Muscle of arm (tissue), 12 donors: ENCODE measurements around the gene DPH1. TPM values are rescaled to one million over a fixed set of nuclear protein-coding genes. Genes with fewer than 3 reads are reported as not detected.

ENCODE experiments used
- DNase-seq: peaks from one replicate; pipeline ENCODE4 v3.0.0-alpha.2; 2013
- polyA plus RNA-seq, 12 donors: library from polyadenylated mRNA; unstranded; fragments of 120-200 nt; gene quantifications; one replicate each; pipeline ENCODE4 v1.2.1, GENCODE V29; 2013; ENCODE audit not compliant: insufficient read length in 12 of 12

The DPH1 gene
- polyA plus RNA-seq, 12 donors = 21.5 to 69.4 (median 30.4) TPM; not detected in 1

DNA sequence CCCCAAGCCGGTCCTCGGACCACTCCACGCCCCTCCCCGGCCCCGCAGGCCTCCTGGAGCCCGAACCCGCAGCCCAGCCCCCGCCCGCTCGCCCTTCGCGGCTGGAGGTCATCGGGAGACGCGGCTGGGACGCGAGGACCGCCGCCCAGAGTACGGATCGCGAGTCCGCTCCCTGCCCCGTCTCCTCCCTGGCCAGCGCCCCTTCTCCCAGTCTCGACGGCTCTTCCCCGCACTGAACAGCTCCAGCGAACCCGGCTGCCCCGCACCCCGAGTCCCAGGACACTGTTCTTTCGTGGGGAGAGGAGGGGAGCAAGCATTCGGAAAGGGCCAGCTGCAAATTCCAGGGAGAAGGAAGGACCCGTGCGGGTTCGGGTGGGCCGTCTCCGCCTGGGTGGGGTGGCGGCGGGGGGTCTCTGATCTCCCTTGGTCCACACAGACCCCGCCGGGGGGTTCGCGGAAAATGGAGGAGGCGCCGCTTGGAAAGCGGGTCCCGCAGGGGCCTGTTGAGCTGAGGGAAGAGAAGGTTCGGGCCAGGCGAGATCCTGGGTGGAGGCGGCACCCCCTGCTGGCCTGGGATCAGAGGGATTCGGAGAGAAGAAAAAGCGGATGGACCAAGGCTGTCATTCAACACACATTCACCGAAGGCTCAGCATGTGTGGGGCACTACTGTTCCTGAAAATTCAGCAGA, 4.2 kb upstream of the DPH1 start:
- no peak for DNase-seq

DNA sequence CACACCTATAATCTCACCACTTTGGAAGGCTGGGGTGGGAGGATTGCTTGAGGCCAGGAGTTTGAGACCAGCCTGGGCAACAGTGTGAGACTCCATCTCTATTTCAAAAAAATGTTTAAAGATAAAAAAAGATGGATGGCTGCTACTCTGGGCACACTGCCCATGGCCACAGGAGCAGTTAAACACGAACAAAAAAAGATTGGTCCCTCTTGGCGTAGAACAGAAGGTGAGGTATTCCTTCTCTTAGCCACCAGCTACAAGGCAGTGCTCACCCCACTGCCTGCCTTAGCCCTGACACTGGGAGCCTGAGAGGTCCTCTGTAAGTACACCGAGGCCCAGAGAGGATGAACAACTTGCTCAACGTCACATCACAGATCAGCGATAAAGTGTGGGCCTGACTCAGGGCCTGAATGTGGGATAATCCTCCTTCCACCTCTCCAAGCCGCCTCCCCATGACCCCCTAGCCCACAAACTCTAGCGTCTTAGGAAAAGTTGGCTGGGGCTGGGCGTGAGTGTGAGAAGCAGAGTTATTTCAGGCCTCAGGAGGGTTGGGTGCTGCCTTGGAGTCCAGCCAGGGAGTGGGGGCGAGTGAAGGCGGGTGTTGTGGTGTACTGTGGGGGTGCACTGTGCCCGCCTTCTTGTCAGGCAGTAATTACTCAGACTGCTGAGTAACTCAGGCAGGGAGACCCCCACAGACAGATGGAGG, 2.3 kb upstream of the DPH1 start:
- no peak for DNase-seq

DNA sequence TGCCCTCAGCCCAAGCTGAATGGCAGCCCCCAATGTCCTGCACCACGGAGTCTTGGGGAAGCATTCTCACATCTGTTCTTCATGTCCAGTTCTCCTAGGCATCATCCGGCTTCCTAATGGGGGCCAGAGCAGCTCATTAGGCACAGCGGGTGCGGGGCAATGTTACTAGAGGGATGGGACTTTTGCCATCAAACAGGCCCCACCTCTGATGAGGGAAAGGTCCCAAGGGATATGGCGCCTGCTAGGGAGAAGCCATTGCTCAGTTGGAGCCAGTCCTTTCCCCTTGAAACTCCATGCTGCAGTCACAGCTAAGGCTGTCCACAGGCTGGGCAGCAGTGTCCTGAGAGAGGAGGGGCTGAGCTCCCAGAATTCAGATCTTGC, 1.7 kb upstream of the DPH1 start:
- no peak for DNase-seq

DNA sequence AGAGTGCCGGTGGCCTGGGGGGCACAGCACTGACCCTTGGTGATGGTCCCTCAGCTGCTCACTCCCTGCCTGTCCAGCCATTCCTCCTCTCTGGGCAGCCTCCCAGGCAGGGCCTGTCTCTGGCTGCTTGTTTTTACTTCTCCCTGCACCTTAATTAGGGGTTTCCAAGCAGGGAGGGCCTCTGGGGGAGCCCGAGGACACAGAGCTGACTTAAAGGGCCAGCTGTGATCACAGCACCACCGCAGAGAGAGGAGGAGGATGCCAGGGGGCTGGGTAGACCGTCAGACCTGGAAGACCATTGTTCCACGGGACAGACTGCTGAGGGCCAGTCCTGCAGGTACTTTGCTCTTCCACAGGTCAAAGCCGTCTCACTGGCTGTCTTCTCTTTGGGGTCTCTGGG, 1.2 kb upstream of the DPH1 start:
- no peak for DNase-seq

DNA sequence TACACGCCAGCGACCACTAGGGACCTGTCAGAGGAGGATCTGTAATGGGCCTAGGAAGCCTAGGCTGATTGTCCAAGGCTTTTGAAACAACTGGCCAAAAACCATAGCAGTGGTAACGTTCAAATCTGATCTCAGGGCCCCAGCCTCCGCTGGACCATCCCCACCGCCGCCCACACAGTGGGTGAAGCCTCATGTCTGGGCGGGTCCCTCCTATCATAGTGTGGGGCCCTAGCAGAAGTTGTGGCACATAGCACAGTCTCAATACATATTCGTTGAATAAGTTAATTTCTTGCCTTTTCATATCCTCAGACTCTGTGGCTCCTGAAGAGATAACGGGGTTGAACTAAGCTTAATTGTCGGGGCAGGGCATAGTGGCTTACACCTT, 818 bp downstream of the DPH1 start:
- no peak for DNase-seq

DNA sequence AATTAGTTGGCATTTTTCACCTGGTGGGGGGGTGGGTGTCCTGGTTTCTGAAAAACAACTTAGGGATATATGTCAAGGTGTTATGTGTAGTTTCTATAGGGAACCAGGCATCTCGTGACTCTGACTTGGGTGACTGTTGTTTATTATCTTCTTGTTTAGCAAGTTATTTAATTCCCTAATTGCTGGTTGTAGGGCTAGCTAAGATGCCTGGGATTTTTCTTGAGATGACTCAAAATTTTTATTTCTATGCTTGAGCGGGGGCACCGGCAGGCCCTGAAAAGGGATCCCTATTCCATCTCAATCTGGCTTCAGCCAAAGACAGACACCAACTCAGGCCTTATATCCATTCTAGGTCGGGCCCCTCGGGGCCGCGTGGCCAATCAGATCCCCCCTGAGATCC, 3.2 kb downstream of the DPH1 start:
- DNase-seq = no peak

DNA sequence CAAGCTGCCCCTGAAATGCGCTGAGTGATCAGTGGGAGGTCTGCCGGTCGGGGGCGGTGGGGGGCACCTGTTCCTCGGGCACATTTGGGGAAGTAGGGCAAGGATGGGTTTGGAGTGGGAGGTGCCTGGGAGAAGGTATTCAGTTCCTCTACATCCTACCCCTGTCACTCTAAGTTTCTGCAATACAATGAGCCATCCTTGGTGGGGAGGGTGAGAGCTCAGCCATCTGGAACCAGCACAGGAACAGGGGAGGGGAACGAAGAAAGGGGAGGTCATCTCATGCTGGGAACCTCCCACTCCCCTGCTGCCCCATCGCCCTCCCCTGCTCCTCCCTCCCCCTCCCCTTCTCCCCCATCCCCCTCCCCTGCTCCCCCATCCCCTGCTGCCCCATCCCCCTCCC, 4.2 kb downstream of the DPH1 start:
- DNase-seq = no peak

DNA sequence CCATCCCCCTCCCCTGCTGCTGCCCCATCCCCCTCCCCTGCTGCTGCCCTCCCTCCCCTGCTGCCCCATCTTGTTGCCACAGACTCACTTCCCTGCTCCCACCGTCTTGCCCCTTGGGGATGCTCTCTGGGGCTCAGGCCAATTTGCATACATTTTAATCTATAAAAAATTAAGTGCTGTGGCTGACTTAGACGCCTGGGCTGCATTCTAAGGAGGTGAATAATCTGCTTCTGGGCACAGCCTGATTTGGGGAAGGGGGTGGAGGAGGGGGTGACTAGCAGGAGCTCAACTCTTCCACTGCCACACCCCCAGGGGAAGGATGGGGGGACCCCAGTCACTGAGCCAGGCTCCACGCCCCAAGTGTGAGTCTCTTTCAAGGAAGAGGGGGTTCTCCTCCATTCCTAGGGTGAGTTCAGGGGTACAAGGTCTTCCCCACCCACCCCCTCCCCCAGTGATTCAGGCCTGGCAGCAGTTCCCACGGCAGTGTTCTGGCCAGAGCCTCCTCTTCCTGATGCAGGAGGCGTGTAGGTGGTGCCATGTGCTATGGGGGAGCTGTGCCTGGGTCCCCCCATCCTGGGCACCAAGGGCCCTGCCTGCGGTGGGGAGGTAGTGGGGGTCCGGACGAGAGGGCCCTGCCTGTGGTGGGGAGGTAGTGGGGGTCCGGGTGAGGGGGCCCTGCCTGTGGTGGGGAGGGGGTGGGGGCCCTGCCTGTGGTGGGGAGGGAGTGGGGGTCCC, 5.0 kb downstream of the DPH1 start:
- DNase-seq = no peak

DNA sequence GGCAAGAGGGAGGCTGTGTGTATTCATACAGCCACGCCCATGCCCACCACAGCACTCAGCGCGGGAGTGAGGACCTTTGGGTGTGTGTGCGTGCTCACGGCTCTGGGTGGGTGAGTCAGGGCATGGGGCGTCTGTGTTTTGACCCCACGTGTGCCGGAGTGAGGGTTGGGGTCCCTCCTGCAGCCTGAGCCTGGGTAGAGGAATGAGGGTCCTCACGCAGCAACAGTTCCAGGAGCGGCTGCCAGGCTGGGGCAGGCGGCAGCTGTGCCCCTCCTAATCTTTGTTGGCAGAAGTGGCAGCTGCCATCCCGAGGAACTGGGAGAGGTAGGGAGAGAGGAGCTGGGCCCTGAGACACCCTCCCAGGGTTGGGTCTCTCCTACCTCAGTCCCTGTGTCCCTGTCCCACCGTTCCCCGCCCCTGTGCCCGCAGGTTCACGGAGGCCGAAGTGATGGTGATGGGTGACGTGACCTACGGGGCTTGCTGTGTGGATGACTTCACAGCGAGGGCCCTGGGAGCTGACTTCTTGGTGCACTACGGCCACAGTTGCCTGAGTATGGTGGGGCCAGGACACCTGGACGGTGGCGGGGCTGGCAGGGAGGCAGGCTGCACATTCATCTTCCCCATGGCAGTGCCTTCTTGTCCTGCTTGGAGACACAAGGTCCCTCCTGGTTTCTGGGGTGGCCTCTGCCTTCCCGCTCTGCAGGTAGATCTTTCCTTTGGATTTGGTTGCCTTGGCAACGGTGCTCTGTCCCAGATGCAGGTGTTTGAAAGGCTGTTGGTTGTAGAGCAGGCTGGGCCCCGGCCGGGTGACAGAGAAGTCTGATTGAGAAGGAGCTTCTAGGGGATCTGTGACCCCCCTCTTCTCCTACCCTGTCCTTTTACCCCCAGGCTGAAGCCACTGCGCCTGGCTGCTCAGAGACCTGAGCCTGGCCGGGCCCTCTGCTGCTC, 5.9 kb downstream of the DPH1 start:
- no peak for DNase-seq

DNA sequence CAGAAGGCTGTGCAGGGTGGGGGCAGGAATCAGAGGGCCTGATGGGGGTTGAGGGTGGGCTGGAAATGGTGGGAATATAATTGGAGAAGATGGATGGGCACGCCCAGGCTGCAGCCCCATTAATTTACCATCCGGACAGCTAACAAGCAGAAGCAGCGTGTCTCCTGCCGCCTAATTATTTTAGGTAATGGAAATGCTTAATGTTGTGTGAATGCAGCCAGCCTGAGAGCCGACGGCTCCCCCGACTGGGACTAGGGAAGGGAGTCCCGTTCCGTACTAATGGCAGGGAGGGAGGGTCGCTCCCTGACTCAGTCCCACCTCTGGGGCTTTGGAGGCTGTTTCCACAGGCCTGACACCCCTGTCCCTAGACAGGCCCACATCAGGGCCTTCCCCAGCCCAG, 7.2 kb downstream of the DPH1 start:
- DNase-seq = no peak

DNA sequence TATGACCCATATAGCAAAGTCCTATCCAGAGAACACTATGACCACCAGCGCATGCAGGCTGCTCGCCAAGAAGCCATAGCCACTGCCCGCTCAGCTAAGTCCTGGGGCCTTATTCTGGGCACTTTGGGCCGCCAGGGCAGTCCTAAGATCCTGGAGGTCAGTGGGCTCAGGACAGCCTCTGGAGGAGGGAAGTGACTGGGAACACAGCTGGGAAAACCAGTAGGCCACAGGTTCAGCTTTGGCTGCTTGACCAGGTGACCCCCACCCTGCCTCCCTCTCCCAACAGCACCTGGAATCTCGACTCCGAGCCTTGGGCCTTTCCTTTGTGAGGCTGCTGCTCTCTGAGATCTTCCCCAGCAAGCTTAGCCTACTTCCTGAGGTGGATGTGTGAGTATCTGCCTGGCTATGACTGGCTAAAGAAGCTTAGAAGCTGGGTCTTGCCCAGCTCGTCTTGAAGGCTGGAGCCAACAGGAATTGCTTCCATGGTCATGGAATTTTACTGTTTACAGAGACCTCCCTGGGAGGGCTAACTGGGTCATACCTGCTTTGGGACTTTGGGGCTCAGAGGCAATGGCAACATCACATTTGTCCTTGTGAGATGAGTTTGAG, 10.4 kb downstream of the DPH1 start:
- DNase-seq = no peak

DNA sequence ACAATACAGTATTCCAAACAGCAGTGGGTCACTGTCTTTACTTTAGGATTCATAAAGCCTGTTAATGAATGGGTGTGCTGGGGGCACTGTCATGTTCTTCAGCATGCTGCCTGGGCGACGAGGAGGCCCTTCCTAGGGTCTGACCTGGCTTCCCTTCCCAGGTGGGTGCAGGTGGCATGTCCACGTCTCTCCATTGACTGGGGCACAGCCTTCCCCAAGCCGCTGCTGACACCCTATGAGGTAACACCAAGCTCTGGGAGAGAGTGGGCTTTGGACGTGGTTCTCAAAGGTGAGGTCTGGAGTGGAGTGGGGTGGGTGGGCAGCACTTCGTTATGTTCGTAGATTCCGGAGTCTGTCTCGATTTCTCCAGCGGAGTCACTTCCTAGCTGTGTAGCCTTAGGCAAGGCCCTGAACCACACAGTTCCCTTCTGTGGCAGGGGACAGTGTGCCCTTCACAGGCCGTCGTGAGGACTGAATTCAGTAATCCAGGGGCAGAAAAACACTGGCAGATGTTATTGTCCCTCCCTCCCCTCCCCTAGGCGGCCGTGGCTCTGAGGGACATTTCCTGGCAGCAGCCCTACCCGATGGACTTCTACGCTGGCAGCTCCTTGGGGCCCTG, 11.1 kb downstream of the DPH1 start:
- DNase-seq = no peak

DNA sequence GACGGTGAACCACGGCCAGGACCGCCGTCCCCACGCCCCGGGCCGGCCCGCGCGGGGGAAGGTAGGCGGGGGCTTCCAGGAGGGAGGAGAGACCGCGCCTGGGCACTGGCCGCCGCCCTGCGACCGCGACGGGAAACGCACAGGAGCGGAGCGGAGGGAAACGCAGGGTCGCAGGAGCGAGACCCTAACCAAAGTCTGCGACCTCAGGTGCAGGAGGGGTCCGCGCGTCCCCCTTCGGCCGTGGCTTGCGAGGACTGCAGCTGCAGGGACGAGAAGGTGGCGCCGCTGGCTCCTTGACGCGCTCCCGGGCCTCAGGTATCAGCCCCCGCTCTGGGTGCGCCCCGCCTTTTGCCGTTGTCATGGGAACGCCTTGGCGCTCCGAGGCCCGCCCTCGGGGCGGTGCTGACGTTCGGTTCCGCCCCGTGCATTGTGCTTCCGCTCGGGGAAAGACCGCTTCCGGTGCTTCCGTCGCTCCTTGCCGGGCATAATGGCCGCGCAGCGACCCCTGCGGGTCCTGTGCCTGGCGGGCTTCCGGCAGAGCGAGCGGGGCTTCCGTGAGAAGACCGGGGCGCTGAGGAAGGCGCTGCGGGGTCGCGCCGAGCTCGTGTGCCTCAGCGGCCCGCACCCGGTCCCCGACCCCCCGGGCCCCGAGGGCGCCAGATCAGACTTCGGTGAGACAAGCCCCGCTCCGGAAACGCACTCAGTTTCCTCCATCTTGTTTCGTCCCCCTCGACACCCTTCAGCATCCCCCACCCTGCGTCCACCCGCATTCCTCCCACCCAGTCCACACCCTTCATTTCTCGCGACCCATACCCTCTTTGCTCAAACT, 11.8 kb downstream of the DPH1 start, which contains the start of gene OVCA2:
TSS of gene OVCA2 (plus strand) at position 462 of the 829 bp plus-strand sequence. CDS start at position 488, 26 bp downstream.
- DNase-seq = peak; percentile 95

DNA sequence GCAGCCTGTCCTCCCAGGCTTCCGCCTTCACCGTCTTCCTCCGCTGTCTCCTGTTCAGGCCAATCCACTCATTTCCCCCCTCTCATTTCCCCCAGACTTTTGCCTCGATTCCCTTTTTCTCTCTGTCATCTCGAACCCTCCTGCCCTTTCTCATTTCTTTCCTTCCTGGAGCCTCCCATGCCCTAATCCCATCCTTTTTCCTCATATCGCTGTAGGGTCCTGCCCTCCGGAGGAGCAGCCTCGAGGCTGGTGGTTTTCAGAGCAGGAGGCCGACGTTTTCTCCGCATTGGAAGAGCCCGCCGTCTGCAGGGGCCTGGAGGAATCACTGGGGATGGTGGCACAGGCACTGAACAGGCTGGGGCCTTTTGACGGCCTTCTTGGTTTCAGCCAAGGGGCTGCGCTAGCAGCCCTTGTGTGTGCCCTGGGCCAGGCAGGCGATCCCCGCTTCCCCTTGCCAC, 12.5 kb downstream of the DPH1 start:
- DNase-seq = no peak

DNA sequence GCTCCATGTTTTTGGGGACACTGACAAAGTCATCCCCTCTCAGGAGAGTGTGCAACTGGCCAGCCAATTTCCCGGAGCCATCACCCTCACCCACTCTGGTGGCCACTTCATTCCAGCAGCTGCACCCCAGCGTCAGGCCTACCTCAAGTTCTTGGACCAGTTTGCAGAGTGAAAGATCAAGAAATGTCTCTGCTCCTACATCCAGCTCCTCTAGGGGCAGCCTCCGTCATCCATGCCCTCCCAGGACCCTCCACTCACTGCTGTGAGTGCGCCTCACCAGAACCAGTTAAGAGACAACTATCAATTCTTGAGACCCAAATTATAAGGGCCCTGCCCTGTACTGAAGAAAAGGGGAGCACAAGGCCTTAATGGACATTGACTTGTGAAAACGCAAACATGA, 13.0 kb downstream of the DPH1 start:
- DNase-seq = no peak

DNA sequence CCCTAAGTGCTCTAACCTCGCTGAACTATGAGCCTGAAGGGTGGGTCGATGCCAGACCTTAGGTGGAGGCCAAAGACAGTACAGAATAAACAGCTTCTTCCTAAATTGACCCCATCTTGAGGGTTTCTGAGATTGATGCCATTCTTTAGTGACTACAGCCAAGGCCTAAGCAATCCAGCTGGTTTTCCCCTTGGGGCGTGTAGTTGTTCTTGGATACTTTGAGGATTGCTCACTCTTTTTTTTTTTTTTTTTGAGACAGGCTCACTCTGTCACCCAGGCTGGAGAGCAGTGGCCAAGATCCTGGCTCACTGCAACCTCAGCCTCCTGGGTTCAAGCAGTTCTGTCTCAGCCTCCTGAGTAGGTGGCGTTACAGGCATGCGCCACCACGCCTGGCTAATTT, 13.8 kb downstream of the DPH1 start:
- DNase-seq = no peak

DNA sequence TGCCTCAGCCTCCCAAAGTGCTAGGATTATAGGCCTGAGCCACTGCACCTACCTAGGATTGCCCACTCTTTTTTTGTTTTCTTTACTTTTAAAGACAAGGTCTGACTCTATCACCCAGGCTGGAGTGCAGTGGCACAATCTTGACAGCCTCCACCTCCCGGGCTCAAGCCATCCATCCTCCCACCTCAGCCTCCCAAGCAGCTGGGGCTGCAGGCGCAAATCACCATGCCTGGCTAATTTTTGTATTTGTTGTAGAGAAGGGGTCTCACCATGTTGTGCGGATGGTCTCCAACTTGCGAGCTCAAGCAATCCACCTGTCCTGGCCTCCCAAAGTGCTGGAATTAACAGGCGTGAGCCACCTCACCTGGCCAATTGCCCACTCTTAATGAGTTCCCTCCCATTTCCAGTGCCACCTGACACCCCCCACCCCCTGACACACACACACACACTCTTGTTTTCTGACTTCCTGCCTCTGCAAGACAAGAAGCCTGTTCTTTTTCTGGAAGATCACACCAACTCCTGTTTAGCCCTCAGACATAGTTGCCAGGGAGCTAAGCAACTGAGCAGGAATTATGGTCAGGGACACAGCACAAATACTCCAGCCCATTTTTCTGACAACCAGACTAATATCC, 14.4 kb downstream of the DPH1 start:
- no peak for DNase-seq

DNA sequence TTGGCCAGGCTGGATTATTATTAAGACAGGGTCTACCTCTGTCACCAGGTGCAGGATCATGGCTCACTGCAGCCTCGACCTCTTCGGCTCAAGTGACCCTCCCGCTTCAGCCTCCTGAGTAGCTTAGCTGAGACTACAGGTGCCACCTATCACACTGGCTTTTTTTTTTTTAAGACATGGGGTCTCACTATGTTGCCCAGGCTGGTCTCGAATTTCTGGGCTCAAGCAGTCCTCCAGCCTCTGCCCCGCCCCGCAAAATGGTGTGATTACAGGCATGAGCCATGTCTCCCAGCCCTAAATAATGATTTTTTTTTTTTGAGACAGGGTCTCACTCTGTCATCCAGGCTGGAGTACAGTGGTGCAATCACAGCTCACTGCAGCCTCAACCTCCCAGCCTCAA, 17.6 kb downstream of the DPH1 start:
- no peak for DNase-seq

DNA sequence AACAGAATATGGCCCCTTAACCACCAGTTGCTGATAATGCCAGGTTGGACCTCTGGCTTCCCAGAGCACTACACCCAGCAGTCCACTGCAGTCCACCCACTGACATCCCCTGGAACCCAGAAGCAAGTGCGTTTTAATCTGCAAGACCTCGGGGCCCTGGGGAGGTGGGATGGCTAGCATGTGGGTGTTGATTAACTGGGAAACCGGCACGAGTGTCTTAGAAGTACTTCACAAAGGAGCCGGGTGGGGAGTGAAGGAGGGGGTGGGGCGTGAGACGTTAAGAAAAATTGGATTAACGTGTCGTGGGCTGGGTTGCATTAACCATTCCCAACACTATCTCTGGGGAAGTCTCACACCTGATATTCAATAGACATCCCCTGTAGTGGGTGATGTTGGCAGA, 18.9 kb downstream of the DPH1 start:
- no peak for DNase-seq
